Thyroid gland (tissue), 4 donors: Measurements from ENCODE around the gene SART1.

Experiments used
- CTCF ChIP-seq, 6 experiments: fragments of 200-600 bp in 3 of 6; fragments of 450-650 bp in 3 of 6; sonication (generic) in 3 of 6; IDR thresholded peaks; one replicate each; pipeline ENCODE4 v1.5.1; 2016 to 2019; ENCODE audit warnings: antibody characterized with exemption in 6 of 6, mild to moderate bottlenecking in 2 of 6, inconsistent platforms in 1 of 6, moderate library complexity in 1 of 6
- POLR2A ChIP-seq, 2 donors: fragments of 450-650 bp; IDR thresholded peaks; one replicate each; pipeline ENCODE4 v1.6.1; 2017; ENCODE audit warnings: antibody characterized with exemption in 2 of 2, mild to moderate bottlenecking in 2 of 2, moderate library complexity in 1 of 2

GRCh38 chr11:66006134-66006890 lies 44.8 kb downstream of the SART1 start:
- no peak for TF ChIP-seq CTCF (IDR thresholded peaks at IDR 0.05)
- no peak for TF ChIP-seq POLR2A (IDR thresholded peaks at IDR 0.05)
